OCI-LY1 (cell line): ENCODE measurements around the gene PODNL1.

Experiments
- H2AFZ ChIP-seq: fragments of 200-600 bp; sonication (generic), shearing (Covaris generic); 2 replicates; pipeline ENCODE4 v1.6.0; 2014; ENCODE audit warnings: antibody characterized with exemption, mild to moderate bottlenecking, low read length
- H3F3A ChIP-seq: fragments of 200-600 bp; sonication (generic), shearing (Covaris generic); 2 replicates; pipeline ENCODE4 v1.6.0; 2014; ENCODE audit warnings: mild to moderate bottlenecking, antibody characterized with exemption, low read length, moderate library complexity; ENCODE audit not compliant: insufficient read depth
- H3K27ac ChIP-seq: fragments of 200-600 bp; sonication (generic); 2 replicates; pipeline ENCODE4 v1.5.1; 2014; ENCODE audit warnings: low read length, mixed run types, mild to moderate bottlenecking, low read depth; ENCODE audit not compliant: poor library complexity, severe bottlenecking
- H3K27me3 ChIP-seq: fragments of 200-600 bp; sonication (generic); 2 replicates; pipeline ENCODE4 v1.6.0; 2014; ENCODE audit warnings: antibody characterized with exemption, mild to moderate bottlenecking, low read length, moderate library complexity; ENCODE audit not compliant: insufficient read depth
- H3K36me3 ChIP-seq: fragments of 200-600 bp; sonication (generic); 2 replicates; pipeline ENCODE4 v1.6.1; 2014; ENCODE audit warnings: mild to moderate bottlenecking, antibody characterized with exemption, low read length, moderate library complexity, mixed read lengths; ENCODE audit not compliant: insufficient read depth
- H3K4me1 ChIP-seq: fragments of 200-600 bp; sonication (generic); 2 replicates; pipeline ENCODE4 v1.5.1; 2014; ENCODE audit warnings: mild to moderate bottlenecking, low read length, moderate library complexity; ENCODE audit not compliant: insufficient read depth, severe bottlenecking
- H3K4me2 ChIP-seq: fragments of 200-600 bp; sonication (generic), shearing (Covaris generic); 2 replicates; pipeline ENCODE4 v1.6.1; 2014; ENCODE audit warnings: low read length
- H3K4me3 ChIP-seq: fragments of 200-600 bp; sonication (generic); 2 replicates; pipeline ENCODE4 v1.5.1; 2014; ENCODE audit warnings: low read length, low read depth, mild to moderate bottlenecking, mixed read lengths; ENCODE audit not compliant: poor library complexity, severe bottlenecking
- H3K79me2 ChIP-seq: fragments of 200-600 bp; shearing (Covaris generic); 2 replicates; pipeline ENCODE4 v1.6.1; 2016; ENCODE audit warnings: mixed run types, low read length, mixed read lengths; ENCODE audit not compliant: insufficient read depth
- H3K9ac ChIP-seq: fragments of 200-600 bp; sonication (generic), shearing (Covaris generic); 2 replicates; pipeline ENCODE4 v1.6.1; 2014; ENCODE audit warnings: mild to moderate bottlenecking, low read length, mixed read lengths
- H3K9me2 ChIP-seq: fragments of 200-600 bp; sonication (generic), shearing (Covaris generic); 2 replicates; pipeline ENCODE4 v1.6.1; 2014; ENCODE audit warnings: low read depth, mild to moderate bottlenecking, low read length, mixed read lengths
- H3K9me3 ChIP-seq: fragments of 200-600 bp; shearing (Covaris generic); 2 replicates; pipeline ENCODE4 v1.6.1; 2014; ENCODE audit warnings: low read length, mixed read lengths
- H4K20me1 ChIP-seq: fragments of 200-600 bp; sonication (generic), shearing (Covaris generic); 2 replicates; pipeline ENCODE4 v1.6.0; 2016; ENCODE audit warnings: mild to moderate bottlenecking, low read length; ENCODE audit not compliant: insufficient read depth
- CTCF ChIP-seq: fragments of 200-600 bp; sonication (generic), shearing (Covaris generic); IDR thresholded peaks from 2 replicates; pipeline ENCODE4 v1.5.1; 2017; ENCODE audit warnings: mild to moderate bottlenecking, antibody characterized with exemption, low read length, moderate library complexity, mixed read lengths
- EZH2 ChIP-seq: fragments of 200-600 bp; sonication (generic), shearing (Covaris generic); IDR thresholded peaks from 2 replicates; pipeline ENCODE4 v1.8.0; 2017; ENCODE audit warnings: borderline replicate concordance, mixed run types, mild to moderate bottlenecking, antibody characterized with exemption, low read length, moderate library complexity, mixed read lengths

PODNL1 gene

GRCh38 chr19:13899912-13900584 lies 38.2 kb downstream of the PODNL1 start:
- Histone ChIP-seq H3F3A (no peaks in the 10 kb centered on the region), H3K9me3 (no peaks in the 10 kb centered on the region), H3K4me3 (no peak overlapping the region), H4K20me1 (no peaks in the 10 kb centered on the region), H2AFZ (no peak overlapping the region), H3K9ac (no peak overlapping the region), H3K27ac (no peak overlapping the region), H3K9me2 (no peaks in the 10 kb centered on the region), H3K4me1 (no peaks in the 10 kb centered on the region), H3K36me3 (no peaks in the 10 kb centered on the region), H3K4me2 (no peak overlapping the region), H3K79me2 (no peaks in the 10 kb centered on the region), H3K27me3 (no peaks in the 10 kb centered on the region)
- no peak for TF ChIP-seq EZH2
- no peak for TF ChIP-seq CTCF

GRCh38 chr19:13899393-13899792 lies 38.8 kb downstream of the PODNL1 start:
- Histone ChIP-seq H3K79me2 (no peaks in the 10 kb centered on the region), H2AFZ (no peak overlapping the region), H3K4me3 (no peak overlapping the region), H3F3A (no peaks in the 10 kb centered on the region), H3K27ac (no peak overlapping the region), H3K4me1 (no peaks in the 10 kb centered on the region), H3K4me2 (no peak overlapping the region), H3K27me3 (no peaks in the 10 kb centered on the region), H3K9me3 (no peaks in the 10 kb centered on the region), H4K20me1 (no peaks in the 10 kb centered on the region), H3K9ac (no peak overlapping the region), H3K36me3 (no peaks in the 10 kb centered on the region), H3K9me2 (no peaks in the 10 kb centered on the region)
- no peak for TF ChIP-seq CTCF
- TF ChIP-seq EZH2, result no peak

- no peak overlapping the region for H3K4me2 ChIP-seq
- no peak for TF ChIP-seq EZH2
- TF ChIP-seq CTCF, result no peak
- no peak overlapping the region for H2AFZ ChIP-seq
Measured at GRCh38 chr19:13896227-13896626, 42.0 kb downstream of the PODNL1 start.

More at GRCh38 chr19:13896227-13896626, 42.0 kb downstream of the PODNL1 start:
- no peaks in the 10 kb centered on the region for H3K9me2 ChIP-seq
- no peaks in the 10 kb centered on the region for H4K20me1 ChIP-seq
- no peaks in the 10 kb centered on the region for H3K4me1 ChIP-seq
- H3F3A ChIP-seq, result no peaks in the 10 kb centered on the region
- no peaks in the 10 kb centered on the region for H3K79me2 ChIP-seq
- no peaks in the 10 kb centered on the region for H3K9me3 ChIP-seq
- H3K9ac ChIP-seq, result no peak overlapping the region
- H3K27ac ChIP-seq, result no peak overlapping the region
- H3K4me3 ChIP-seq, result no peak overlapping the region
- H3K27me3 ChIP-seq, result no peaks in the 10 kb centered on the region
- H3K36me3 ChIP-seq, result no peaks in the 10 kb centered on the region
